B cell (primary cell): ENCODE data around the gene GHR. TPM values are rescaled to one million over a fixed set of nuclear protein-coding genes. Genes with fewer than 3 reads are reported as not detected.
"Not testable (repeated sequence)": the region's sequence is repeated elsewhere in the genome, so short reads cannot be mapped to it uniquely, and the experiment has no call there.

ENCODE experiments used
- ATAC-seq: fragments of 200-7000 bp; cut with Tn5 transposase; one replicate; pipeline ENCODE4 v1.10.0; 2021; ENCODE audit warnings: low read depth, mild to moderate bottlenecking, moderate number of reproducible peaks, moderate library complexity
- CTCF ChIA-PET: fragments of 350-600 bp; sonication (Branson Sonifier 250); formaldehyde crosslinking; loops from one replicate; lab custom pipeline; 2021; ENCODE audit warnings: antibody characterized with exemption, inconsistent platforms; lab: Charles Lee
- POLR2A ChIA-PET: fragments of 350-600 bp; sonication (Branson Sonifier 250); formaldehyde crosslinking; loops from one replicate; lab custom pipeline; 2021; ENCODE audit warnings: antibody characterized with exemption; lab: Charles Lee
- DNase-seq: peaks from one replicate; pipeline ENCODE4 v3.0.0; 2013
- H2AFZ ChIP-seq: 2 replicates; pipeline ENCODE4 v1.6.1; 2012; ENCODE audit warnings: mild to moderate bottlenecking, low read depth, low read length; ENCODE audit not compliant: insufficient read depth, poor library complexity, severe bottlenecking
- H3K27ac ChIP-seq, 2 donors: 1 replicate in 1 of 2; 2 replicates in 1 of 2; pipeline ENCODE4 v1.5.1; 2012 to 2013; ENCODE audit warnings: low read length in 2 of 2, mild to moderate bottlenecking in 2 of 2, moderate library complexity in 1 of 2
- H3K27me3 ChIP-seq, 4 experiments: fragments of 200-600 bp in 1 of 4; sonication (generic) in 1 of 4; replicated peaks in 1 of 4; 1 replicate in 2 of 4; 2 replicates in 2 of 4; pipeline versions ENCODE4 v1.6.1 to v1.7.0; 2013 to 2016; ENCODE audit warnings: low read length in 3 of 4, mild to moderate bottlenecking in 2 of 4, mixed read lengths in 1 of 4, moderate library complexity in 1 of 4; ENCODE audit not compliant: insufficient read depth in 4 of 4, control insufficient read depth in 3 of 4; ENCODE audit errors: control extremely low read depth in 1 of 4
- H3K36me3 ChIP-seq, 2 experiments: replicated peaks in 1 of 2; 1 replicate in 1 of 2; 2 replicates in 1 of 2; pipeline versions ENCODE4 v1.6.1 to v1.7.1; 2013; ENCODE audit warnings: low read length in 1 of 2; ENCODE audit not compliant: insufficient read depth in 2 of 2, control insufficient read depth in 1 of 2; ENCODE audit errors: control extremely low read depth in 1 of 2, extremely low read depth in 1 of 2
- H3K4me1 ChIP-seq, 2 donors: fragments of 200-600 bp in 1 of 2; sonication (generic) in 1 of 2; 1 replicate in 1 of 2; 2 replicates in 1 of 2; pipeline versions ENCODE4 v1.5.1 to v1.6.1; 2013 to 2017; ENCODE audit warnings: low read length in 2 of 2; ENCODE audit not compliant: control insufficient read depth in 2 of 2, insufficient read depth in 2 of 2
- H3K4me2 ChIP-seq: replicated peaks from 2 replicates; pipeline ENCODE3; 2012; ENCODE audit warnings: mild to moderate bottlenecking, low read depth, low read length; ENCODE audit not compliant: poor library complexity, severe bottlenecking
- H3K4me3 ChIP-seq, 5 experiments: fragments of 200-600 bp in 1 of 5; sonication (generic) in 1 of 5; 1 replicate in 3 of 5; 2 replicates in 2 of 5; pipeline versions ENCODE4 v1.5.1 to v1.7.0; 2011 to 2016; ENCODE audit warnings: low read length in 4 of 5, mild to moderate bottlenecking in 4 of 5, low read depth in 2 of 5, control low read depth in 1 of 5, moderate library complexity in 1 of 5; ENCODE audit not compliant: insufficient read depth in 1 of 5; ENCODE audit errors: control extremely low read depth in 1 of 5, extremely low read depth in 1 of 5
- H3K79me2 ChIP-seq: fragments of 200-600 bp; sonication (generic); one replicate; pipeline ENCODE4 v1.6.0; 2016; ENCODE audit warnings: low read length; ENCODE audit not compliant: control insufficient read depth, insufficient read depth
- H3K9ac ChIP-seq: fragments of 200-600 bp; sonication (generic); 2 replicates; pipeline ENCODE4 v1.6.1; 2017; ENCODE audit warnings: mild to moderate bottlenecking, low read length, moderate library complexity
- H3K9me3 ChIP-seq, 3 donors: one replicate each; pipeline versions ENCODE4 v1.6.1 to v1.7.1; 2013; ENCODE audit warnings: low read length in 2 of 3; ENCODE audit not compliant: control insufficient read depth in 2 of 3, insufficient read depth in 1 of 3; ENCODE audit errors: control extremely low read depth in 1 of 3
- H4K20me1 ChIP-seq: 2 replicates; pipeline ENCODE4 v1.6.0; 2012; ENCODE audit warnings: mild to moderate bottlenecking, low read length; ENCODE audit not compliant: insufficient read depth, control insufficient read depth, poor library complexity, severe bottlenecking
- H3K27ac Mint-ChIP-seq: one replicate; pipeline ENCODE4 v1.8.0; 2021; ENCODE audit warnings: mixed read lengths
- H3K27me3 Mint-ChIP-seq: one replicate; pipeline ENCODE4 v1.8.0; 2021; ENCODE audit warnings: mixed read lengths
- H3K4me1 Mint-ChIP-seq: one replicate; pipeline ENCODE4 v1.8.0; 2021; ENCODE audit warnings: mixed read lengths
- H3K4me3 Mint-ChIP-seq: one replicate; pipeline ENCODE4 v1.8.0; 2021; ENCODE audit warnings: mixed read lengths
- H3K9me3 Mint-ChIP-seq: one replicate; pipeline ENCODE4 v1.8.0; 2022; ENCODE audit warnings: mixed read lengths; ENCODE audit not compliant: insufficient read depth
- CTCF ChIP-seq: fragments of 200-600 bp; IDR thresholded peaks from one replicate; pipeline ENCODE4 v1.8.0; 2022; ENCODE audit warnings: antibody characterized with exemption, mild to moderate bottlenecking
- EZH2 ChIP-seq: IDR thresholded peaks from 2 replicates; pipeline ENCODE4 v1.6.1; 2012; ENCODE audit warnings: borderline replicate concordance, low read depth, mild to moderate bottlenecking, moderate library complexity, low read length; ENCODE audit not compliant: insufficient read depth, poor library complexity, severe bottlenecking
- WGBS: methylation state at CpG from one replicate; pipeline ENCODE4 v1.1.5; 2013; ENCODE audit warnings: missing lambda C conversion rate; ENCODE audit not compliant: insufficient coverage; 5-methylcytosine and 5-hydroxymethylcytosine counted together
- intact Hi-C: fragments of 100-400 bp; cut with micrococcal nuclease; formaldehyde crosslinking; loops from one replicate; pipeline ENCODE4 v1.10.0; 2022
- polyA plus RNA-seq: library from polyadenylated mRNA; depleted of rRNA; stranded (reverse); fragments of >200 nt; gene quantifications from 2 replicates; pipeline ENCODE4 v1.2.3, GENCODE V29; 2012
- total RNA-seq, 2 donors: library from RNA; stranded (reverse); fragments of 120-200 nt in 1 of 2; gene quantifications; 1 replicate in 1 of 2; 2 replicates in 1 of 2; pipeline versions ENCODE4 v1.2.3 to v1.2.4, GENCODE V29; 2013 to 2022

Gene GHR
- total and polyA plus RNA-seq, 2 donors (not counting 1 experiment from before 2014, with no cell fraction given) = not detected

- intact Hi-C loops = no loop called here
- no peaks in the 10 kb centered on the region for H3K79me2 ChIP-seq
- TF ChIP-seq CTCF (no peak), EZH2 (no peak)
- H4K20me1 ChIP-seq = no peaks in the 10 kb centered on the region
- H3K4me1 ChIP-seq = no peaks in the 10 kb centered on the region
- ChIA-PET CTCF (no interaction called here), POLR2A (no interaction called here)
- H3K9me3 Mint-ChIP-seq = no peaks in the 10 kb centered on the region
- H3K4me2 ChIP-seq = no peak overlapping the region
- H3K27me3 ChIP-seq = no peaks in the 10 kb centered on the region
- no peak overlapping the region for H3K9ac ChIP-seq
- H3K9me3 ChIP-seq = no peaks in the 10 kb centered on the region
- H3K4me3 ChIP-seq = no peak overlapping the region
- no peak overlapping the region for H3K27ac Mint-ChIP-seq
- 77% methylated on average over 2 of the region's 2 CpGs for WGBS
- H3K27ac ChIP-seq = no peak overlapping the region
- DNase-seq (no peak), ATAC-seq (no peak)
- H3K4me1 Mint-ChIP-seq = no peaks in the 10 kb centered on the region
- no peak overlapping the region for H2AFZ ChIP-seq
- H3K36me3 ChIP-seq = no peaks in the 10 kb centered on the region
- peaks cover 34% of the 10 kb centered on the region for H3K27me3 Mint-ChIP-seq
- no peak overlapping the region for H3K4me3 Mint-ChIP-seq
Measured at GRCh38 chr5:42573386-42573785, 150.1 kb downstream of the GHR start.

DNA sequence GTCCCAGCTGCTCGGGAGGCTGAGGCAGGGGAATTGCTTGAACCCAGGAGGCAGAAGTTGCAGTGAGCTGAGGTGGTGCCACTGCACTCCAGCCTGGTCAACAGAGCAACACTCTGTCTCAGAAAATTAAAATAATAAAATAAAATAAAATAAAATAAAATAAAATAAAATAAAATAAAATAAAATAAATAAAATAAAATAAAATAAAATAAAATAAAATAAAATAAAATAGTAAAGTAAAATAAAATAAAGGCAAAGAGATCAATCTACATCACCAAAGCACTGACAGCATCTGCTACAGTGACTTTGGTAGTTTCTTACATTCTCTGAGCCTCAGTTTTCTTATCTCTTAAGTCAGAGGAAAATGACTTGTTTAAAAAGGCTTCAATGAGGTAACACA, 152.7 kb downstream of the GHR start:
- H3K36me3 ChIP-seq, H3K9ac ChIP-seq, H3K4me2 ChIP-seq, H3K27me3 ChIP-seq, intact Hi-C loops, H2AFZ ChIP-seq, H3K27ac Mint-ChIP-seq, POLR2A ChIA-PET, H3K4me1 ChIP-seq, H3K79me2 ChIP-seq, ATAC-seq, H3K27ac ChIP-seq, H3K9me3 Mint-ChIP-seq, DNase-seq, H4K20me1 ChIP-seq, H3K4me3 Mint-ChIP-seq, H3K4me3 ChIP-seq, H3K4me1 Mint-ChIP-seq, H3K9me3 ChIP-seq: not testable (repeated sequence)
- H3K27me3 Mint-ChIP-seq = peaks cover 26% of the 10 kb centered on the region
- no CpG with 5 or more reads among the region's 1 CpG for WGBS
- CTCF ChIA-PET = interaction anchor here (0.7 to 1.0 kb wide), 2 partner anchors 8 to 61 kb away, joined by 3 to 6 read pairs; no protein-coding TSS in a partner anchor

- H3K4me1 ChIP-seq, H3K27ac Mint-ChIP-seq, CTCF ChIA-PET, H3K4me1 Mint-ChIP-seq, ATAC-seq, H3K27ac ChIP-seq, H3K36me3 ChIP-seq, H3K79me2 ChIP-seq, H3K27me3 ChIP-seq, DNase-seq, H3K4me2 ChIP-seq, H4K20me1 ChIP-seq, intact Hi-C loops, H3K4me3 Mint-ChIP-seq, H3K9ac ChIP-seq, H3K4me3 ChIP-seq, H3K9me3 Mint-ChIP-seq, POLR2A ChIA-PET, H2AFZ ChIP-seq: not testable (repeated sequence)
- H3K9me3 ChIP-seq = peaks cover 0 to 14% (median 0%) of the 10 kb centered on the region in 3 donors
- no CpG with 5 or more reads among the region's 1 CpG for WGBS
- H3K27me3 Mint-ChIP-seq = peaks cover 19% of the 10 kb centered on the region
Measured at GRCh38 chr5:42578901-42579300, 155.7 kb downstream of the GHR start.
